ENCODE results near the gene GAS7.
"Not testable (repeated sequence)": the region's sequence is repeated elsewhere in the genome, so short reads cannot be mapped to it uniquely, and the experiment has no call there.

GAS7 gene

DNA sequence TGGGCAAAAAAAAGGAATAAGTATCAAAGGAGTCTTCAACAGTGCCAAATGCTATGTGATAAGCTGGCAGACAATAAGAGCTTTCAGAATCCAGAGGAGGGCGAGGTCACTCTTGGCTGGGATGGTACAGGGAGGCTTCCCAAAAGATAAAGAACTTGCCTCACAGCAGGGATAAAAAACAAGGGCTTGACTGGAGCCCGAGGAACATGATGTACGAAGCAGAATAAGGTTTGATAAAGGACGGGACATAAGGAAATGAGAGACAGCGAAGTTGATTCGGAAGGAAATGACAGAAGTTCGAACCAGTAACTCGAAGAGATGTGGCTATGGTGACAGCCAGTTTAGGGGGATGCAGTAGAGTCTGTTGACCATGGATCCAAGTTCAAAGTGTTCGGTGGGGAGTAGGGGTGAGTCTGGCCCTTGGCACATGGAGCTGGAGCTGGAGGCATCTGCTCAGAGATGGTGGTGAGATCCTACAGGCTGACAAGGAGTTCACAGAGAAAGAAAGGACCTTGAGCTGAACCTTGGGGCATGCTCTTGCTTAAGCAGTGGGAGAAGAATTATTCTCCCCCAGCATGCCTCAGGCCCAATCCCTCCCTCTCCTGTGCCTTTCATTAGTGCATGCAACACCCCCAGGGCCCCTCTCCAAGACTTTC, 155.7 kb downstream of the GAS7 start:
- no peak for DNase-seq

DNA sequence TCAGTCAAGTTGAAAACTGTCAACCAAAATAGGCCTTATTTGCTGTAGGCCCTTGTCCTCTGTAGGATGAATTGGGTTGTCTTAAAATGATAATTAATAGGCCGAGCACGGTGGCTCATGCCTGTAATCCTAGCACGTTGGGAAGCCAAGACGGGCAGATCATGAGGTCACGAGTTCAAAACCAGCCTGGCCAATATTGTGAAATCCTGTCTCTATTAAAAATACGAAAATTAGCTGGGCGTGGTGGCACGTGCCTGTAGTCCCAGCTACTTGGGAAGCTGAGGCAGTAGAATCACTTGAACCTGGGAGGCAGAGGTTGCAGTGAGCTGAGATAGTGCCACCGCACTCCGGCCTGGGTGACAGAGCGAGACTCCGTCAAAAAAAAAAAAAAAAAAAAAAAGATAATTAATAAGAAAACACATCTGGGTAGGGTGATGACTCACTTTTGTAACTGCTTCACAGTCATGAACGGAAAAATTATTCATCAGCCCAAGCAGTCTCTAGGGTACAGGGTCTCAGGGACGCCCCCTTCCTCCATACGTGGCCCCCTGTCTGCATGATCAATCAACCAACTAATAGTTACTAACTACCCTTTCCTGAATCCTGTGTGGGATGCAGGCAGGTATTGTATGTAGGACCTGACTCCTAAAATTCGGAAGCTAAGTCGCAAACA, 156.4 kb downstream of the GAS7 start:
- no peak for DNase-seq

DNA sequence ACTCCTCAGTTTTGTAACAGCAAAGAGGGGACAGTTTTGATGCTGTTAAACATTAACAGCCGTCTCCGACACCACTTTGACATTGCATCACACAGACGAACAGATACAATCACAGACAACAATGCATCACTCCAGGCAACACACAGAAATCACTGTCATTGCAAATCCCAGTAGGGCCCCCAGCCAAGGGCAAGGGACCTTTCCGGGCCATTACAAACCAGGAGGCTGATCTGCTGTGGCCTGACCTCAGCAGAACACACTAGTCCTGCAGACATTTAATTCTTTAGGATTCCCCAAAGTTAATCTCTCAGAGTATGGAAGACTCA, 157.2 kb downstream of the GAS7 start:
- DNase-seq: no peak

DNA sequence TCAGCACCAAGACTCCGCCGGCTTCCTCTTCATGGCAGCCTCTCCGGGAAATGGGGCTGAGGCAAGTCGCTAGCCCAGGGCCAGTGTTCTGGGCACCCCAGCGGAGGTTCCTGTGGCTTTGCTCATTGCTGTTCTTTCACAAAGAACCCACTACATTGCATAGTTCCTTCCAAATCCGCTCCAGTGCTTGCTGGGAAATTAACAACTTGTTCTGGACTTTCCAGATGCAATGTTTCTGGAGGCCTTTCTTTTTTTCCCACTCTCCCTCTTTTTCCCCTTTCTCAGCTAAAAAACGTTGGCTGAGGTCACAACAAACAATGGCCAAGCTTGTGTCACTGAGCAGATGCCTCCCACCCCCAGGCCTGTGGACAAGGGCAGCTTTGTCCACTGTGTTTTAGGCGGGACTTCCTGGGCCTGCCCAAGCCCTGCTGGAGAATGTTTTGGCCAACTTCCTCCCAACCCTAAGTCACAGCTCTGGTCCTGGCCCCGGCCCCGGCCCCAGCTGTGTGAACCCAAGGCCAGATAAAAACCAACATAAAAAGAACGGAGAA, 161.8 kb downstream of the GAS7 start:
- DNase-seq: no peak

DNA sequence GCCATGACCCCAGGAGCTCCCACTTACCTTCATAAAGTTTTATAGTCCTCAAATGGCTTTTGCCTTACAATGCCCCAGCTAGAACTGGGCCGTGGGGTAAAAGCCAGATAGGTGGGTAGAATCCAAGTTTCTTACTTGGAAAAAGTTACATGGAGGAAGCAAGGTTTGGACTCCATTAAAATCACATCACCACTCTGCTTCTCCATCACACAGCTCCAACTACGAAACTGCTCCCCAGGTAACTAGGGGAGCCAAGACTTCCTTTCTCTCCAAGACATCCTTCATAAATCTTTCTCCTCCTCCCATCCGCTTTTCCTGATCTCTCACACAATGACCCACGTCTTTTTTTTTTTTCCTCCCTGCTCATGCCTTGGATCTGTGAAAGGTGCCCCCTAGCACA, 162.5 kb downstream of the GAS7 start:
- no peak for DNase-seq

DNA sequence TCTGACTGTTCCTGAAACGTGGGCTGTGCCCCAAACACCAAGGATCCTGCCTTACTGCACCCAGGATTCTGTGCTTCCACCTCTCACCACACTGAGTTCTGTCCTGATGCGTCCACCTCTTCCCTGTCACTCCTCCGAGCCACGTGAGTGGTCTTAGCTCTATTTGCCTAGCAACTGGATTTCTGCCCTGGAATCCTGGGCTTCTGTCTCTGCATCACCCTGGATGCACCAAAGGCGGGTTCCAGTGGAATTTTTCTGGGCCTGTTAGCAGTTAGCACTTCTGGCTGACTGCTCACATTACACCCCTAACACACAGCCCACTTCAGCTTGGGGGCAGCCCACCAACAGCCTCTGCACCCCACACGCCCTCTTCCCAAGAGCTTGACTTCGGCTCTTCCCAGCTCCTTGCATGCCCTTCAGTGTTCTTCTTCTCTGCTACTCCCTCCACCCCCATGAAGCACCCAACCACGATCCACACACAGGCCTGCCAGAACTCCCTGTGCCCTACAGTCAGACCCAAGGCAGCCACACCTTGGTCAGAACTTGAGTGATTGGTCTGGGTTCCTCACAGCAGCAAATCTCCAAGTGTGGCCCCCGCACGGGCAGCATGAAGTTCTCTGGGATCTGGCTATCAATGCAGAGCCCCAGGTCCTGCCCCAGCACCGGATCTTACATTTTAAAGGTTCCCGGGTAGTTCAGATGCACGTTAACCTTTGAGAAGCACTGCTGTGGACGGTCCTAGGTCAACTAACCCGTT, 163.5 kb downstream of the GAS7 start:
- no peak for DNase-seq

DNA sequence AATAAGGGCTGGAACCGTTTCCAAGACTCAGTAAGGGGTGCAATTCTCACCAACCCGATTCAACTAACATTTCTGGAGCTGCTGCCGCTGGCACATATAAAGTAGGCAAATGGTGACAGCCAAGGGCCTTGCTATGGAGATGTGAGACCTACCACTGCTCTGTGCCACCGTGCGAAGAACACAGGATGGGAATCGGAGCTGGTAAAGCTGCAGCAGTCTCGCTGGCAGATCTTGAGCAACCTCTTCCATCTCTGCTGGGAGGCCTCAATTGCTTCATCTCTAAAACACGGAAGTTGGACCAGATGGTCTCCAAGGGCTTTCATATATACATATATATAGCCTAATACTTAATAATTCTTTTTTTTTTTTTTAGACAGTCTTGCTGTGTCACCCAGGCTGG, 164.4 kb downstream of the GAS7 start:
- no peak for DNase-seq

DNA sequence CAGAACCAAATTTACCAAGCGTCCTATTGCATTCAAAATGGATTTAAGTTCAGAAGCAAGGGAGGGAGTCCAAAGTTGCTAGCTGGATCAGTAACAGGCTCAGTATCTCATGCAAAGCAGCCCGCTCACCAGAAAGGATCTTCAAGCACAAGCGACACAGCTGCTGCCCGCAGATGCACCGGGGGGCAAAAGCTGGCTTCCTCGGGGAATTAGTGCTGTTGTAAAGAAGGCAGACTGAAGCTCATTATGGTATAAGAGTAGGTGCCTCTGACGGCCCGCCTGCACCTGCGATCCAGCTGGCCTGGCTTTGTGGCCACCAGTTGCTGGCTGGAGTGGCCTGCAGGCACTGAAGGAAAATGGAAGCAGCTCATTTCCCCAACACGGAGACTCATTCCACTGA, 165.0 kb downstream of the GAS7 start:
- DNase-seq: no peak

DNA sequence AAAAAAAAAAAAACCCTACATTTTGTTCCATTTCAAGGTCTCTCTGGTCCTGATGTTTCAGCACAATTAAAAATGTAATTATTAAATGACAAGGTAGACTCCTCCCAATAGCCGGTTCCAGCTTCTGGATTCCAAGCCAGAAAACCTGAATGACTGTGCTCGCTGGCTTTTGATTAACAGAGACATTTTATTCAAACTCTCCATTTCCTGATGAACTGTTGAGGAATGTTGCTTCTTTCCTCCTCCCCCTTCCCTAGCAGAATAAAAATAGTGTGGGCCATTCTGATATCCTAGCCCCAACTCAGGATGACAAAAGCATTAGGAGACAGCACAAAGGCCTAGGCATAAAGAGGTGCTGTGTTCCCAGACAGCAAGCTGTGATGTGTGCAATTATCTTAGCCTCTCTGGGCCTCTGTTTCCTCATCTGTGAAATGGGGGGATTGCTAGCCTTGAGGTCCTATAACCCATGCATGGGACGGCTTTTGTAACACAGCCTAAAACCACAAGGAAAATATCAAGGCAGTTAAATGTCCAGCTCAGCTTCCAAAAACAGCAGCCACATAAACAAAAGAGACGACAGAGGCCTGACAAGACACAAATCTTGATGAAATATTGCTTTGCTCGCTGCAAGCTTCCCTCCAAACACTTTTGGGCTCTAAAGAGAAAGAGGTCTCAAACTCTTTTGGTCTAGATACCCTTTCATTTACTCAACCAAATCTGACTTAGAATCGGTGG, 166.1 kb downstream of the GAS7 start:
- no peak for DNase-seq

DNA sequence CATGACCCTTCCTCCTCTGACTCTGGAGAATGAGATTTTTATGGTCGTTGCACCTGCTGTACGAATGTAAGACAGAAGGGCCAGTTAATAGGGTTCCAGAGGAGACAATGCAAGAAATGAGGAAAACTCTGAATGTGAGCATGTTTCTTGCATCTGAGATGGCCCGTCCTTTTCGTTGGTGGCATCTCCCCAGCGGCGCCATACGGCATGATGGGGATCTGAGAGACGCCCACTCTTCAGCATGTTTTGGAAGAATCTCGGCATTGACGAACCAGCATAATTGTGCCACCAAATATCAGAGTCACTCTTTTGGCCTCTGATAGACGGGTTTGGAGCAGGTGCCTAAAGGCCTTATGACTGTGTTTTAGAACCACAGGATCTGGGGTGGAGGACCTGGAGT, 166.8 kb downstream of the GAS7 start:
- no peak for DNase-seq

DNA sequence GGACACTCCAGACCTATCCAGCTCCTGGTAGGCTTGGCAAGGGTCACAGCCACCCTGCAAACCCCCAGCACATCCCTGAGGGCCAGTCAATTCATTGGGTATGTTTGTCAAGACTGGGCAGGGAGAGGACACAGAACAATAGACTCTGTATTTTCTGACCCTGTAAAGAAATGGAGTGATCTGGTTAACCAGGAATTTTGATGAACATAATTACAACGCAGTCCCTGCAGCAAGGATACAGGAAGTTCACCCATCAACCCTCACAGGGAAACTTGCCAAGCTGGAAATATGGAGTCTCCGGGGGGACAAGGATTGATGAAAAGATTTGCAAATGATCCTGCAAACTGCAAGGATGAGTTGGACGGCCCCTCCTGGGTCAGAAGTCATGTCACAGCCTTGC, 167.3 kb downstream of the GAS7 start:
- no peak for DNase-seq

DNA sequence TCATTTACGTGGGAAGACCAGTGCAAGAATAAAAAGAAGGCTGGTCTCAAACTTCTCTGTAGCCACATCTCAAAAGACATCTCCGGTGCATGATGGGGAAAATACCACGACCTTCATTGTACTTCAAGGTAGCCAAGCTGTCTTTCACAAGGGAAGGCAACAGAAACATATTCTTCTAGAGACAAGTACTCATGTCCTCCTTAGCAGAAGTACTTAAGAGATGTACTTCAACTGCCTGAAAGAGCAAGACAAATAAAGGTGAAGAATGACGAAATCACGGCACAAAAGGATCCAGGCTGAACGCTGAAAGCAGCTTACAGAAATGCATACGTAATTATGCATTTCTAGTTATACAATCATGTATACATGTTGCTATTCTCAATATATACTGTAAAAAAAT, 169.3 kb downstream of the GAS7 start:
- DNase-seq: no peak

DNA sequence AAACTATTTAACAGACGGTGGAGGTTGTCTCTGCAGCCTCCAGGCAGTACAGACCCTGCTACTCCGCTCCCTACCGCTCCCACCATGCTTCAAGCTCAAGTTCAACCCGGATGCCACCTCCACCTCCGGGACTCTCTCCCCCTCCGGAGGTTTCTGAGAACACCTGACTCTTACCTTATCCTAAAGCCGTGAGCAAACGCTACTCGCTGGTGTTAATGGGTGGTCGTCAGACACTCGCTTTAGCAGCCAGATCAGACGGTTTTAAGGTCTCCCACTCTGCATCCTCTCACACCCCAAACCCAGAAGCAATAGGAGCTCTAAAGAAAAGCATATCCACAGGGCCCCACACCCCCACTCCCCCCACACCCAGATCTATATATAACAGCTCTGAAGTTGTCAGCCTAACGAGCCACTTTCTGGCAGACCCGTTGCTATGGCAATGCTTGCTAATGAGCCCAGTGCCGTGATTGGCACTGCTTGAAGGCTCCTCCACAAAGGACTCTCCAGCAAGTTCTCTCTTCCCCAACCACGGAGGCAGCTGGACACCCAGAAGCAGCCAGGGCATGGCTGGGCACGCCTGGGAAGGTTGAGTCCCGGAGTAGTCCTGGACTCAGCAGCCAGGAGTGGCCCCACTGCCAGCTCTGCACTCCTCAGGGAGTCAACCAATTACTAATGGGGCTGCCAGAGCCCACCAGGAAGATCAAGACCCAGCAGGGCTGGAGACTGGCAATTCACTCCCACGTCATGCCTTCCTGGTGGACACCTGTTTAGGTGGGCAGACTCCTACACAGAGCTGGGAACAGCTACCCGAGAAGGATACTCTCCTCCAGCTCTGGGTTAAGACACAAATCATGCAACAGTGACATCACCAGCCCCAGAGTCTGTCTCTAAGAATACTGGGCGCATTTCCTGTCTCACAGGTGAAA, 172.2 kb downstream of the GAS7 start:
- DNase-seq: peak; percentile 36

DNA sequence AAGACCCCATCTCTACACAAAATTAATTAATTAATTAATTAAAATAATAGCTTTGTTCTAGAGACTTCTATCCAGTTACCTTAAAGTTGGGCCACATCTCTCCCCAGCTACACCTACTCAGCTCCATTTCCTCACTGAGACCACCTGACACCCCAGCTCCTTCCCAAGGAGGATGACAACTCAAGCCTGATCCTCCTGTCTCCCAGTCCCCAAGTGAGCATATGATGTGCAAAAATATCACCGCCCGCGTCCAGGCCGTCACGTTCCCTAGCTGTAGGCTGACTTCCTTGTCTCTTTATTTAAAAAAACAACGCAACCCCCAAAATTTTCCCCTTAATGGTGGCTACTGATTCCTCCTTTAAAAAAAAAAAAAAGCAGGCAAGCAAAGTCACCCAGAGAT, 173.2 kb downstream of the GAS7 start:
- DNase-seq: no peak

DNA sequence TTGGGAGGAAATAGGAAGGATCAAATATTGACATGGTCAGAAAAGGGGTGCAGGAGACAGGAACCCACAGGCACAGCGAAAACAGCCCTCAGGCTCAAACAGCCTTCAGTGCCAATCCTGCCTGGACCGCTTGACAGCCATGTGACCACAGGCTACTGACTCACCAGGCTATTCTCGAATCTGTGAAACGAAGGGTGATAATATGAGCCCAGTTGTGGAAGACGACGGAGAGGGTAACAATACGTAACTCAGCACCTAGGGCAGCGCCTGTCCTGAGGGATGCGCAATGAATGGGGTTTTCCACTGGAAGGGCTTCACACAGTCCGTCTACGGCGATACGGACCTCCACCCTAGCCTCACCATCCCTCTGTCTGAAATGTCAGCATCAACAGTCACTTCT, 176.0 kb downstream of the GAS7 start:
- DNase-seq: no peak

DNA sequence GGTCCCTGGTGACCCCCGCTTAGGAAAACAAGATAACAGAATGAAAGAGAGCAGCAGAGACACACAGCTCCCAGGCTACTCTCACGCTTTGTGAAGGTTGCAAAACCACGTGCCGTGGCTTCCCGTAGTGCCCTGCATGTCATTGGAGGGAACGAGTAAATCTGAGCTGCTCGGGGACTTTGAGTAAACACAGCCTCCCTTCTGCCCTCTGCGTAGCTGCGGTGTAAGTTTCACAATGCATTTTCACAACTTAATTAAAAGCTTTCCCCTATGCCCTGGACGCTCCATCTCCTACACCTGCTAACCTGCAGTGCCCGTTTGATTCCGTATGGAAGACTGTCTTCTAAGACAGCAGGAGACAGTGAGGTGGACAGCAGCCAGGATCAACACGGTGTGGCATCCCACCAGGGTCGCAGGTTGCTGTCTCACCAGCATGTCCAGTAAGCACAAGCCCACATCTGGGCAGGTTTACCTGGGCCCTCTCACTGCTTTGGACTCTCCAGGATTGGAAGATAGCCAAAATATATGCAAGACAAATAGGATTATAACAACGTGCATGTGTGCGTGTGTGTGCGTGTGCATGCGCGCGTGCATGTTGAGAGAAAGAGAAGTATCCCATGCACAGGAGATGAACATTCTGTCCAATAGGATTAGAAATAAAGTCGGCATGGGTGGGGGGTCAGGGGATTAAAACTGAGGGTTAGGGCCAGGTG, 177.0 kb downstream of the GAS7 start:
- DNase-seq: no peak

DNA sequence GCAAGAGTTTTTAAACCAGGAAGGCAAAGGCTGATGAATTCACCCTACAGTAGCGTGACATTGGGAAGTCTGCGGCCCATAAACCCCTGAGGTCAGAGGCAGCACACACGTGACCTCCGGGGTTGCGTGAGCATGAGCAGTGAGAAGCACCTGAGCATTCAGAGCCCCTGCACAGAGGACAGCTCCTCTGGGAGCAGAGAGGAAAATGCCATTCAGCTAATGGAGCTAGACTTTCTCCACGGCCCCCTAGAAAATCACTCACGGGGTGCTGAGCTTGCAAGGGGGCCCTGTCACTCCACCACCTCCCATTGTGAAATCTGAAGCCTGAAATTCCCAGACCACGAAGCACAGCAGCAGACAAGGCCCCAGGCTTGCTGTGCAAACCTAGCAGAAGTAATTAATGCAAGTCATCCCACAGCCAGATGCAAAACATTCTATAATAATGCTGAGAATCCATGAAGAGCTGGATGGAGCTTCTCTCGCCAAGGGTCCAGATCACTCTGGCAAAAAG, 178.4 kb downstream of the GAS7 start:
- DNase-seq: peak; percentile 54

DNA sequence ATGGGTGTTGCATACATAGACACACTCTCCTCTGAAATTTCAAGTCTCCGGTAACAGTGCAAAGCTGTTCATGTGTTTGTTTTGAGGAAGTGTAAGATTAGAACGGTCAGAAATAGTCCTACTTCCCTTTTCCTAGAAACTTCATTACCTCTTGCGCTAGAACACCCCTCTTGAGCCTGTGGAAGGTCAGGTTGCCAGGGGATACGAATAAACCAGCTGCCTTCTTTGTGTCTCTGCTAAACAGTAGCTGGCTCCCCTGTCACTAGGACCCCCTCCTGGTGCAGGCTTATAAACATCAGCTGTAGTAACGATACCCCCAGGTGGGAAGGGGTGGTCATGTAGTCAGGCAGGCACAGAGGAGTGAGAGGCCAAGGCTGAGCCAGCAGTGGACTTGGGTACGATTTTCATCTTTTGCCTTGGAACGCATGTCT, 179.9 kb downstream of the GAS7 start:
- peak; percentile 54 for DNase-seq

DNA sequence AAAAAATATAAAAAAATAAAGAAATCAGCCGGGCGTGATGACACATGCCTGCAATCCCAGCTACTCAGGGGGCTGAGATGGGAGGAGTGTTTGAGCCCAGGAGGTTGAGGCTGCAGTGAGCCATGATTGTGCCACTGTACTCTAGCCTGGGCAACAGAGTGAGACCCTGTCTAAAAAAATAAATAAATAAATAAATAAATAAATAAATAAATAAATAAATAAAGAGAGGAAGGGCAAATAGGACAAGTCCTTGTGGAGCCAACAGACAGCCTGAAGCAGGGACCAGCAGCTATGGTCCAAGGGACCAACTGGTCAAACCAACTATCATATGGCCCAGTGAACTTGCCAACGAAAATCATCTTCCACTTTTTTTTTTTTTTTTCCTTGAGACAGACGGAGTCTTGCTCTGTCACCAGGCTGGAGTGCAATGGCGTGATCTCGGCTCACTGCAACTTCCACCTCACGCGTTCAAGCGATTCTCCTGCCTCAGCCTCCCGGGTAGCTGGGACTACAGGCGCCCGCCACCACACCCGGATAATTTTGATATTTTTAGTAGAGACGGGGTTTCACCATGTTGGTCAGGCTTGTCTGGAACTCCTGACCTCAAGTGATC, 181.3 kb downstream of the GAS7 start:
- DNase-seq: not testable (repeated sequence)

DNA sequence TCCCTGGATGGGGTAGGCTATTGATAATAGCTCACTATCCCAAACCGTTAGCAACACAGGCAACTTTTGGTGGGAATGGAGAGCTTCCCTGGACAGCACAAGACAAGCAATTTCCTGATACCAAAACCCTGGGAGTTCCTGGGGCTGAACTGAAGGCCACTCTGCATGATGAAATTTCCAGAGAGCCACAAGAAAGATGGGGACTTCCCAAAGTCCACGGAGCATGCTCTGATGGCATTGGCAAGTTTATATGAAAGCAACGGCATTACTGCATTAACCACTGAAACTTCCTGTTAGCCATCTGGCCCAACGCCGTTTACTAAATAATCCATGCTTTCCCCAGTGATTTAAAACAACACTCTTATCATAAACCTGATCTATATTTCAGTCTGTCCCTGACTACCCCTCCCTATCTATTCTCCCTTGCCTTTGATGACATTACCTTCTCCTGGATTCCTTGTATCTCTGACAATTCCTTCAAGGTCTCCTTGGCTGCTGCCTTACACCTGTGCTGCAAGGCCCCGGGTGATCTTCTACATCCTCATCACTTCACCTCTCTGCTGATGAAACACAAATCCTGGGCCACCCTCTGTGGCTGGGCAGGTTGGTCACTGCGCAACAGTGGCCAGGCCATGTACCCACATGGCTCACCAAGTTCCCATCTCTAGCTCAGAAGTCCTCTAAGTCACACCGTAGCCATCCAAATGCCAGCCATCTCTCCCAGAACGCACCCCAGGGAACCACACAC, 184.9 kb downstream of the GAS7 start:
- peak; percentile 17 for DNase-seq

All from RPMI8226 (cell line).